Amygdala (tissue), 56 donors: ENCODE data around the gene PARN.
"Not testable (repeated sequence)": the region's sequence is repeated elsewhere in the genome, so short reads cannot be mapped to it uniquely, and the experiment has no call there.

Source experiments
- DNase-seq, 56 donors: peaks; one replicate each; lab custom pipeline; 2025; lab: John Stamatoyannopoulos, UW

Gene PARN

GRCh38 chr16:14576532-14576931 lies 53.5 kb downstream of the PARN start:
- no peak for DNase-seq

- DNase-seq: no peak
Observed at GRCh38 chr16:14576069-14576468, 54.0 kb downstream of the PARN start.

- not testable (repeated sequence) for DNase-seq
Observed at GRCh38 chr16:14574698-14575415, 55.2 kb downstream of the PARN start.

- no peak for DNase-seq
Observed at GRCh38 chr16:14572535-14572934, 57.5 kb downstream of the PARN start.

GRCh38 chr16:14569213-14569612 lies 60.8 kb downstream of the PARN start:
- no peak for DNase-seq

DNA sequence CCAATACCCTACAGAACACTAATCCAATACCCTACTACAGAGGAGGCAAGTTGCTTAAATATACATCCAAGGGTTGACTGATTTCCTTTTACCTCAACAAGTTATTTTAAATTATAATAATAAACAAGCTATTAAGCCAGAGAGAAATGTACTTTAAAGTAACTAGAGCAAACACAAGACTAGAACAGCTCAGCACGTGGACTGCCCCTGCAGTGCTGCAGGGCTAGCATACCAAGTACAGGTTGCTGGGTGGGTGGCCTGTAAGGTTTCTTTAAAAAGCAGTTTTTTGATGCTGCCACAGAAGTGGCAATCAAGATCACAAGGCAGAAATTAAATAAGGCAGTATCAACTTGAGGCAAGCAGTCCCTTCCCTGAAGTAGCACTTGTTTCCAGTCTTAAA lies 63.5 kb downstream of the PARN start:
- DNase-seq: no peak

DNA sequence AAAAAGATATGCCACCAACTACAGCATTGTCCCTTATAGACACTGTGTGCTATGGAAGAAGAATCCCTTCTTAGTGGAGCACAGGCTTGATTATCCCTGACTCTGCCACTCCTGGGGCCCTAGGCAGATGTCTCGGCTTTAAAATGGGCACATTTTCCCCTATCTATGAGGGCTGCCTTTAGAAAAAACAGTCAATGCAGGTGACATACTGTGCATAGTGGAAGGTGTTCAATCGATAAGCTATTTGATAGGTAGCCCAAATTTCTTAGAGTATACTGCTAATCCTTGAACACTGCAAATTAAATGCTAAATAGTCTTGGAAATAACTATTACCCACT lies 64.4 kb downstream of the PARN start:
- DNase-seq: no peak

DNA sequence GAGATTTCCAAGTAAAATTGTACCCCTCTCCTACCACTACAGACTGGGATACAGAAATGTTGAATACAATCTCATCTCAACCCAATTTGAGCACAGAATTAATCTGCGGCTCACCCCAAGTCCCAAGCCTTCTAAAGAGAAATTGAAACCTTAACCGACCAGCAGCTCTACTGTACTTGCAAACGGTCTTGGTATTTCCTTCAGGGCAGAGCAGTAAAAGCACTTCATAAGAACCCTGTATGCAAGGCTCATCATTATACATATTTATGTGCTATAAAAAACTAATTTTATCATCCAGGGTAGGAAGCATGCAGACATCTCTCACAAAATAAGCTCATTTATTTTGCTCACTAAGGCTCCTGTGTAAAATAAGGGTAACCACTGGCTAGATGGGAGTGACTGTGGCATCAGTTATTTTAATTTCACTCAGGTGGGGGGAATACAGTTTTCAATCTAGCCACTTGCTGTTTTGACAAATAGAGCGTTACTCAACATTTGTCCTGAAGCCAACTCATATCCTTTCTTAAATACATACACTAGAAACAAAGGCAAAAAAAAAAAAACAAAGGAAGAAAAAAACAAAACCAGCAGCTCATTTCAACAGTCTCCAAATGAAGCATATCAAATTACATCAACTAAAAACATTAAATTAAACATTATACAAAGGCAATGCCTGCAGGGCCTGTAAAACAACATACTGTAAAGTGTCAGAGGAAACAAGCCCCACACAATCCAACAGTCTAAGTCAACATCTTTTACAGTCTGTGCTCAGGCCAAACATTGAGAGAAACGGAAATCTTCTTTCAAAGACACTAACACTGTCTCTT lies 65.0 kb downstream of the PARN start:
- DNase-seq: no peak

DNA sequence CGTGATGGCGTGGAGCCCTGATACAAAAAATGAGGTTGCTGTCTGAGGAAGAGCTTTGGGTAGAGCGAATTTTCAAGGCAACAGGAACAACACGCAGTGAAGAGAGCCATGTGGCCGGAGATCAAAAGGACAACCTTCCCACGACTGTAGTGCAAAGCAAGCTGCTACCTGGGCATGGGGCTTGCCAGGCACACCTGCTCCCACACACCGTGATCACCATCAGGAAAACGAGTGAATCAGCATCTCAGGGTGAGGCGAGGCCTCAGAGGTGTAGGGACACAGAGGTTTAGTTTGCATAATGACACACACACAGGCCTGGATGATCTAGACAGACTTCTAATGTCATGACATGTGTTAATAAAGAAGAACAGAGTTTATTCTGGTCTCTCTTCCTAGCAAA lies 65.7 kb downstream of the PARN start:
- DNase-seq: no peak

DNA sequence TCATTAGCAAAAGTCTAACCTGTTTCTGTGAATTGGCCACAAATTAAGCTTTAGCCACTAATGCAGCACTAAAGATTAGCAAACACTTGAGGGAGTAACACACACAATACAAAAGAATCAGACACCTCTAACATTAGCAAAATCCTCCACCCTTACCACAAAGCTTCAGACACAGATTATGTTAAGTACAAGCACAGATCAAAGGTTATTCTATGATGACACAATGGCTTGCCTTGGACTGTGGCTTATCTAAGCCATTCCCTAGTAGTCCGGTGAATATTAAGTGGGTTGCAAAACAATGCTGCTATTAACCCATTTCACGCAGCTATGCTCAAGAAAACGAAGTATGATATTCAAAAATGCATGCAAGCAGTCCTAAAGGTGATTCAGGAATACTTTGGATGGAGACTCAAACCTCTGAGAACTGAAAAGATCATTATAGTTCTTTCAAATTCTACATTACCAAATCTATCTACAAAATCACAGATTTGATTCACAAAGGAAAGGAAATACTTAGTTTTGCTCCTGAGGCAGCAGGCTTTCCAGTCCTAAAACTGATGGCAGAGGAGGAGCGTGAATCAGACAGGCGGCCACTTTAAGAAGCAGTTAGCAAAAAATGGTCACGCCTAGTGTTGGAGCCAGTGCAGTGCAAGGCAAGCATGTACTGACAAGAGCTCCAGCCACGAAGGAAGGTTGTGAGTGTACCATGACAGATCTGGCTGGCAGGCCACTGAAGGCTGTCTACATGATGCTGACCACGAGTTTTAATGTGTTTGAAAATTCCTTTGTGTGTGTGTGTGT lies 67.2 kb downstream of the PARN start:
- no peak for DNase-seq

DNA sequence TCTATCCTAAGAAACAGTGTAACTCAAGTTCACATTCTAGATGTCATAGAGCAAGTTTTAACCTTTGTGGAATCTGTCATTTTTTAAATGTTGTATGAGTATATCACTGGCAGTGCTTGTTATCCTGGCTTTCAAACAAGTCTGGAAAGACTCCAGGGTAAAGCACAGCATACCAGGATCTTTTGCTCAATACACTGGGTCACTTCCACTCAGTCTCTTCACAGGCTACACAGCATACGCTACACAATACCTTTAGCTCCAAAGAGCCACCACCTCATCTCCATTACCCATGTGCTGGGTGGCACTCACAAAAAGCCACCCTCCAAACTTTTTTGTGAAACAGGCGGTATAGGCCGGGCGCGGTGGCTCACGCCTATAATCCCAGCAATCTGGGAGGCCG lies 69.5 kb downstream of the PARN start:
- no peak for DNase-seq

DNA sequence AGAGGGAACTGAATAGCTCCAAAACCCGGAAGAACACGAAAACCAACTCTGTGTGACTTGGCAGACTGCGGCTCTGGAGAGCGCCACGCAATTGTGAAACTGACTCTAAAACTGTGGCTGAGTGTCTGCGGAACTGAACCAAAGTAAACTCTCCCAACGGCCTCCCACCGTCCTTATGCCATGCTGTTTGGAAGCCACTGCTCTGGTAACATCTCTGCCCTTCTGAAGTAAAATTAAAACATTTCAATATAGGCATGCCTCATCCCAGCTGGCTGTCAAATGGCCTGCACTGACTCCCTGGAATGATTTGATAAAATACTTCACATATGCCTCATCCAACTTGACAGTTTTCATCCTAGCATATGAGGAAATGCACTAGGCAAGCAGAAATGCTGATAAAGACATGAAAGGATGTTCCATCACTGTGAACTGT lies 70.2 kb downstream of the PARN start:
- DNase-seq: peak in 30 of 56 donors; percentile 2 to 54 (median 15)

DNA sequence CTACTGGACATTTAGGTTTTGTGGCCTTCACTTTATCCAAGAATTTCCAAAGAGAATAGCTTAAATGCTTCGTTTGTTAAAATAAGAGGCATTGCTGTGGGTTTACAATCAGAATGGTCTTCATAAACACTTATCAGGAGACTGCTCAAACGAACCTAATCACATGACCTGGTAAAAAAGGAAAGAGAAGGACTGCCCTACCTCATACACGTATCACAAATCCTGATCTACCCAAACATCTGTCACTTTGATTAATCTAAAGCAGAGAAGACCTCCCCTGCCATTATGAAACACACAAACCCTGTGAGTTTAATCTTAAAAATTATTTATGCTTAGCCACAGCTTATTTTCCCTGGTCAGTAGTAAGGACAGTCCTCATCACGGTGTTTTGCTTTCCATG lies 76.6 kb downstream of the PARN start:
- DNase-seq: no peak

DNA sequence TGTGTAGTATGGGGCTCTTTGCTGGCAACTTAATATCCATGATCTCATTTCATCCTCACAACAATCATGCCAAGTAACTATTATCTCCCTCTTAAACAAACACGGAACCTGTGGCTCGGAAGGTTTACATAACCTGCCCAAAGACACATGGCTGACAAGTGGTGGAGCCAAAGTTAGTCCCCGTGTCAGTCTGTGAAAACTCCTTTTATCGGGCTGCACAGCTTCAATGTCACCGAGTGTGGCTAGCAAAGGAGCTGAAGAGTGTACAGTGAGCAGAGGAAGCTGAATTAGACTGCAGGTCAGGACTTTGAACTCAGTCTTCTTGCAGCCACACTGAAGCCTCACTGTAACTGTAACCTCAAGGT lies 80.3 kb downstream of the PARN start:
- no peak for DNase-seq

GRCh38 chr16:14548933-14549788 lies 80.9 kb downstream of the PARN start:
- DNase-seq: no peak

DNA sequence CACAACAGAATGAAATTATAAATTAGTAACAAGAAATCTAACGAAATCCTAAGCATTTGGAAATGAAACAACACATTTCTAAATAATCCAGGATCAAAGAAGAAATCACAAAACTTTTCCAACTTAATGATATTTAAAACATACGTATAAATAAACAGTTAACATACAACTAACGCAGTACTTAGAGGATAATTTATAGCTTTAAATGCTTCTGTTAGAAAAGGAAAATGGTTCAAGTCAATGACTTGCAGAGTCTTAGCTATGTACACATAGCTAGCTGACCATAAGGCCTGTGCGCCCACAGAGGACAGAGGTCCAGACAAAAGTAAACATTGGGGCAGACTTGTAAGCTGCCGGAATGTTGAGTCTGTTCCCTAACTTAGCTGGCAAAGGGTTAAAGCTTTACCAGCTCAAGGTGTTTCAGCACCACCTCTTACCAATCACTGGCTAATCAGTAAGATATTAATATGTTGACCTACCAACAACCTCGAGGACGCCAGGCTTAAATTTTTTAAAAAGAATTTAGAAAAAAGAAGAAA lies 84.6 kb downstream of the PARN start:
- no peak for DNase-seq

GRCh38 chr16:14544846-14545245 lies 85.2 kb downstream of the PARN start:
- DNase-seq: not testable (repeated sequence)

DNA sequence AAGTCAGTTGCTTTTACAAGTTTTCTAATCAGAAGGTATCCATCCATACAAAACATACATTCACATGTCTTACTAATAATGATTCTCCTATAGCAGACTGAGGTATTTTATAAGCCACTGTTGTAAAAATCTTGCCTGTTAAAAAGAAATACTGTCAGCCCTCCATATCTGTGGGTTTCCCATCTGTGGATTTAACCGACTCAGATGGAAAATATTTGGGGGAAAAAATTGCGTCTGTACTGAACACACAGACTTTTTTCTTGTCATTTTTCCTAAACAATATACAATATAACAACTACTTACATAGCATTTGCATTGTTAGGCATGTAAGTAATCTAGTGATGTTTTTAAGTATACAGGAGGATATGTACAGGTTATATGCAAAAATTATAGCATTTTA lies 90.4 kb downstream of the PARN start:
- no peak for DNase-seq

DNA sequence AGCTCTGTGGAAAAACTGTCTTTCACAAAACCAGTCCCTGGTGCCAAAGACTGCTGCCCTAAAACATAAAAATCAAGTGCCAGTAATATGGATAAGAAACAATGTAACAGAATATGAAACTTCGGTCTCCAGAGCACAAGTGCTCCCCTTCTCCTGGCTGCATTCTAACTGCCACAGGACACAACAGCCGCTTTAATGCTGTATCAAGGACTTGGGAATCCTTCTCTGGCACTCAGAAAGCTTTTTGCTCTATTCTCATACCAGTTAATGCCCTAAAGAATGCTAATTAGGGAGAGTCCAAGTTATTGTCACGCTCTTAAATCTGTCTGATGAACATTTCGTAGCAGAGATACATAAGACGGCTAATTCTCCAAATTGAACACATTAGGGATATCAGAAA lies 90.9 kb downstream of the PARN start:
- DNase-seq: no peak

DNA sequence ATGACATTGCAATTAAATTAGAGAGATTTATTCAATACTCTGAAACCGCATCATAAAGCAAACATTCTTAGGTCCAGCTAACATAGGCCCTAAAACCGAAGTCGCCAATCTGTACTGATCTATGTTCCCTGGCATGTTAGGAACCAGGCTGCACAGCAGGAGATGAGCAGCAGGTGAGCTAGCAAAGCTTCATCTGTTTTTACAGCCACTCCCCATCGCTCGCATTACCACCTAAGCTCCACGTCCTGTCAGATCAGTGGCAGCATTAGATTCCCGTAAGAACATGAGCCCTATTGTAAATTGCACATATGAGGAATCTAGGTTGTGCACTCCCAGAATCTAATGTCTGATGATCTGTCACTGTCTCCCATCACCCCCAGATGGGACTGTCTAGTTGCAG lies 91.5 kb downstream of the PARN start:
- no peak for DNase-seq
